NT2/D1 (cell line): ENCODE data around the gene DPM2.

Experiments used
- DNase-seq: peaks from one replicate; pipeline ENCODE4 v3.0.0-alpha.2; 2011; ENCODE audit warnings: low read depth, low spot score
- H3K27me3 ChIP-seq: 2 replicates; pipeline ENCODE4 v1.6.0; 2011; ENCODE audit warnings: mild to moderate bottlenecking; ENCODE audit not compliant: insufficient read length, insufficient read depth
- H3K36me3 ChIP-seq: 2 replicates; pipeline ENCODE4 v1.6.1; 2011; ENCODE audit warnings: mild to moderate bottlenecking, low read length, mixed read lengths; ENCODE audit not compliant: insufficient read depth, insufficient read length
- H3K4me1 ChIP-seq: 2 replicates; pipeline ENCODE4 v1.5.1; 2011; ENCODE audit not compliant: insufficient read depth, insufficient read length
- H3K4me3 ChIP-seq: 2 replicates; pipeline ENCODE4 v1.5.1; 2011; ENCODE audit warnings: low read depth; ENCODE audit not compliant: insufficient read length
- H3K9ac ChIP-seq: 2 replicates; pipeline ENCODE4 v1.6.0; 2011; ENCODE audit warnings: low read depth; ENCODE audit not compliant: insufficient read length
- H3K9me3 ChIP-seq: 2 replicates; pipeline ENCODE4 v1.5.1; 2011; ENCODE audit warnings: mild to moderate bottlenecking, low read length; ENCODE audit not compliant: insufficient read depth
- SUZ12 ChIP-seq: IDR thresholded peaks from 2 replicates; pipeline ENCODE4 v1.6.1; 2011; ENCODE audit not compliant: insufficient read length, insufficient read depth; ENCODE audit errors: extremely low read depth
- YY1 ChIP-seq: IDR thresholded peaks from 2 replicates; pipeline ENCODE4 v1.6.1; 2011; ENCODE audit not compliant: insufficient read length, insufficient read depth
- ZNF274 ChIP-seq: IDR thresholded peaks from 2 replicates; pipeline ENCODE4 v1.6.1; 2011; ENCODE audit warnings: mild to moderate bottlenecking, low read depth, low read length

Gene DPM2

GRCh38 chr9:127929625-127929979 is 8.1 kb downstream of the DPM2 start:
- no peak for DNase-seq
- H3K9ac ChIP-seq: no peak overlapping the region
- H3K27me3 ChIP-seq: peaks cover 48% of the 10 kb centered on the region
- TF ChIP-seq YY1 (no peak), ZNF274 (no peak), SUZ12 (no peak)
- no peak overlapping the region for H3K4me3 ChIP-seq
- H3K9me3 ChIP-seq: no peaks in the 10 kb centered on the region
- peaks cover 4% of the 10 kb centered on the region for H3K36me3 ChIP-seq
- H3K4me1 ChIP-seq: peaks cover 40% of the 10 kb centered on the region

DNA sequence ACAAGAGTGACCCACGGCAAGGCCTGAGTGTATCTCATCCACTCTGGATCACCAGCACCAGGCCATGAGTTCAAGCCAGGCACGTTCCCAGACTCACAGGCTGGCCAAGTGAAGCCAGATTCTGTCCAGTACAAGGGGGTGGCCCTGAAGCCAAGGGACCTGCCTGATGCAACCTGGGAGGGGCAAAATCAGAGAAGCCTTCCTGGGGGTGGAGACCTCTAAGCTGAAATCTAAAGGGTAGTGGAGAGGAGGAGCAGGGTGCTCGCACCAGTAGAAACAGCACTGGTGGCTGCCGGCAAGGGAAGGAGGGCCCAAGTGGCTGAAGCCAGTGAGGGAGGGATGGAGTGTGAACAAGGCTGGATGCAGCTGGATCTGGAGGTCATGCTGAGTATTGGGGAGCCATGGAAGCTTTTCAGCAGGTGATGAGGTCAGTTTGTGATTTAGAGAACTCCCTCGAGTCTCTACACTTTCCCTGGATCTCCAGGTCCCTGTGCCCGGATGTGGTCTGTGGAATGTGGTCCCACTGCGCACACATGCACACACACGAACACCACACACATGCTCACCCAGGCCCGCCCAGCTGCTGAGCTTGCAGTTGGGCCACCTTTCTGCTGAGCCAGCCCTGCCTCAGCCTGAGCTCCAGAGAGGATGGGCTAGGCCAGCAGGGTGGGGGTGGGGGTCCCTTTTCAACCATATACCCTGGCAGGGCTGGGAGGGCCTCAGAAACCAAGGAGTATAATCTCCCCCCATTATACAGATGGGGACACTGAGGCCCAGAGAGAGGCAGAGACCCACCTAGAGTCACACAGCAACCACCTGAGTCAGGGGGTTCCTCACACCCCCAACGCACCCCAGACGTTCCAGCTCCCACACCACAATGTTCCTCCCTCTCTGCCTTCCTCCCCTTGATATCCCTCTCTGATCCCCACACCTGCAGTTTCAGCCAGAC is 8.7 kb downstream of the DPM2 start:
- H3K36me3 ChIP-seq: no peaks in the 10 kb centered on the region
- no peak overlapping the region for H3K4me3 ChIP-seq
- no peak for TF ChIP-seq SUZ12
- no peak for TF ChIP-seq YY1
- no peak for TF ChIP-seq ZNF274
- H3K9me3 ChIP-seq: no peaks in the 10 kb centered on the region
- peaks cover 48% of the 10 kb centered on the region for H3K27me3 ChIP-seq
- H3K4me1 ChIP-seq: peaks cover 38% of the 10 kb centered on the region
- H3K9ac ChIP-seq: peak overlapping the region; percentile 78
- no peak for DNase-seq

DNA sequence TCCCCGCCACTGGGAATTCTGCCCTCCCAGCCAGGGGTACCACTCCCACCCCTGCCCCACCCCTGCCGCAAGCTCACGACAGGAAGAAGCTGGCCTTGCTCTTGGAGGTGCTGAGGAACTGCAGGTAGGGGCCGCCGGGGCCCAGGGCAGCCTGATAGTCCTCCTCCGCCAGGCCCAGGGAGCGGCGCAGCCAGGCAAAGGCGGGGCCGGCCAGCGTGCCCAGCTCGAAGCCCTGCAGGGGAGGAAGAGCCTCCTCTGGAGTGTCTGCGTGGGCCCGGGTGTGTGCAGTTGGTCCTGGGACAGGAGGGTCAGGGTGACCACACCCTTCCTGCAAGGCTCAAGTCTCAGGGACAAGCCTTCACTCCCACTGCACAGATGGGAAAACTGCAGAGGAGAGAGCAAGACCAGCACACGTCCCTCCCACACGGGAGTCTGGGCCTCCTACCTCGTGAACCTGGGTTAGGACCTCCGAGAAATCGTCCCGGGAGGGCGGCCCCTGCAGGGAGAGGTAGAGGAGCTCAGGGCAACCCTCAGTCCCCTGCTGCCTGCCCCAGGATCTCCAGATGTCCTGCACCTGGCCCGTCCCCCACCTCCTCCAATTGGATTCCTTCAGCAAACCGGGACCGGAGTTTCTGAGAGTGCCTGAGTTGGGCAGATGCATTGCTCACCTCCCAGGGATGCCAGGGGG is 9.5 kb downstream of the DPM2 start:
- Histone ChIP-seq H3K4me1 (peaks cover 38% of the 10 kb centered on the region), H3K9me3 (no peaks in the 10 kb centered on the region), H3K9ac (peak overlapping the region; percentile 78), H3K36me3 (no peaks in the 10 kb centered on the region), H3K4me3 (peak overlapping the region; percentile 33), H3K27me3 (peaks cover 49% of the 10 kb centered on the region)
- DNase-seq: no peak
- no peak for TF ChIP-seq SUZ12
- TF ChIP-seq YY1: no peak
- no peak for TF ChIP-seq ZNF274

- peak overlapping the region; percentile 68 for H3K4me3 ChIP-seq
- H3K36me3 ChIP-seq: no peaks in the 10 kb centered on the region
- H3K27me3 ChIP-seq: peaks cover 54% of the 10 kb centered on the region
- peak overlapping the region; percentile 78 for H3K9ac ChIP-seq
- no peaks in the 10 kb centered on the region for H3K9me3 ChIP-seq
- DNase-seq: peak; percentile 54
- no peak for TF ChIP-seq ZNF274
- no peak for TF ChIP-seq YY1
- TF ChIP-seq SUZ12: no peak
- peaks cover 38% of the 10 kb centered on the region for H3K4me1 ChIP-seq
These were observed 10.3 kb downstream of the DPM2 start for GRCh38 chr9:127927201-127927987.

GRCh38 chr9:127926906-127927200 is 10.8 kb downstream of the DPM2 start:
- DNase-seq: no peak
- TF ChIP-seq ZNF274 (no peak), SUZ12 (no peak), YY1 (no peak)
- Histone ChIP-seq H3K9me3 (no peaks in the 10 kb centered on the region), H3K36me3 (no peaks in the 10 kb centered on the region), H3K9ac (peak overlapping the region; percentile 70), H3K4me3 (peak overlapping the region; percentile 68), H3K27me3 (peaks cover 59% of the 10 kb centered on the region), H3K4me1 (peaks cover 38% of the 10 kb centered on the region)

- no peaks in the 10 kb centered on the region for H3K9me3 ChIP-seq
- no peaks in the 10 kb centered on the region for H3K36me3 ChIP-seq
- TF ChIP-seq ZNF274 (no peak), YY1 (no peak), SUZ12 (no peak)
- peak overlapping the region; percentile 68 for H3K4me3 ChIP-seq
- DNase-seq: no peak
- H3K9ac ChIP-seq: peak overlapping the region; percentile 70
- H3K4me1 ChIP-seq: peaks cover 32% of the 10 kb centered on the region
- H3K27me3 ChIP-seq: peaks cover 65% of the 10 kb centered on the region
These were observed 11.4 kb downstream of the DPM2 start for GRCh38 chr9:127925959-127926905.
